Fibroblast of the conjunctiva (primary cell): Measurements from ENCODE around the gene DIP2C.
"Not testable (repeated sequence)": the region's sequence is repeated elsewhere in the genome, so short reads cannot be mapped to it uniquely, and the experiment has no call there.

Experiments used
- DNase-seq: peaks from one replicate; pipeline ENCODE4 v3.0.0-alpha.2; 2010; ENCODE audit warnings: low read depth

DIP2C gene

GRCh38 chr10:352476-353235, 336.8 kb downstream of the DIP2C start:
- DNase-seq = no peak

GRCh38 chr10:351770-352334, 337.6 kb downstream of the DIP2C start:
- DNase-seq = no peak

GRCh38 chr10:350981-351501, 338.4 kb downstream of the DIP2C start:
- no peak for DNase-seq

GRCh38 chr10:349081-349480, 340.4 kb downstream of the DIP2C start:
- no peak for DNase-seq

- DNase-seq = no peak
These were observed 341.0 kb downstream of the DIP2C start for GRCh38 chr10:348456-348855.

- DNase-seq = not testable (repeated sequence)
These were observed 341.7 kb downstream of the DIP2C start for GRCh38 chr10:347774-348173.

- not testable (repeated sequence) for DNase-seq
These were observed 342.3 kb downstream of the DIP2C start for GRCh38 chr10:347190-347589.

GRCh38 chr10:344582-345200, 344.8 kb downstream of the DIP2C start:
- DNase-seq = no peak

- DNase-seq = no peak
These were observed 345.9 kb downstream of the DIP2C start for GRCh38 chr10:343231-344220.

- DNase-seq = no peak
These were observed 348.3 kb downstream of the DIP2C start for GRCh38 chr10:341081-341740.

GRCh38 chr10:340646-341045, 348.8 kb downstream of the DIP2C start:
- DNase-seq = no peak

GRCh38 chr10:339038-339391, 350.5 kb downstream of the DIP2C start:
- no peak for DNase-seq

GRCh38 chr10:338171-339037, 351.1 kb downstream of the DIP2C start:
- peak; percentile 50 for DNase-seq

GRCh38 chr10:336247-336646, 353.2 kb downstream of the DIP2C start:
- no peak for DNase-seq

GRCh38 chr10:335151-335800, 354.2 kb downstream of the DIP2C start:
- DNase-seq = no peak

GRCh38 chr10:331186-331585, 358.3 kb downstream of the DIP2C start:
- no peak for DNase-seq

- peak; percentile 91 for DNase-seq
These were observed 359.9 kb downstream of the DIP2C start for GRCh38 chr10:329361-330099.

GRCh38 chr10:327889-328852, 361.3 kb downstream of the DIP2C start:
- no peak for DNase-seq
